Measurements from ENCODE around the gene GAL3ST1. TPM values are rescaled to one million over a fixed set of nuclear protein-coding genes. Genes with fewer than 3 reads are reported as not detected.

Gene GAL3ST1
- polyA plus RNA-seq, 1 donor (not counting 4 experiments of a cell fraction or from before 2014, with no cell fraction given) = not detected

DNA sequence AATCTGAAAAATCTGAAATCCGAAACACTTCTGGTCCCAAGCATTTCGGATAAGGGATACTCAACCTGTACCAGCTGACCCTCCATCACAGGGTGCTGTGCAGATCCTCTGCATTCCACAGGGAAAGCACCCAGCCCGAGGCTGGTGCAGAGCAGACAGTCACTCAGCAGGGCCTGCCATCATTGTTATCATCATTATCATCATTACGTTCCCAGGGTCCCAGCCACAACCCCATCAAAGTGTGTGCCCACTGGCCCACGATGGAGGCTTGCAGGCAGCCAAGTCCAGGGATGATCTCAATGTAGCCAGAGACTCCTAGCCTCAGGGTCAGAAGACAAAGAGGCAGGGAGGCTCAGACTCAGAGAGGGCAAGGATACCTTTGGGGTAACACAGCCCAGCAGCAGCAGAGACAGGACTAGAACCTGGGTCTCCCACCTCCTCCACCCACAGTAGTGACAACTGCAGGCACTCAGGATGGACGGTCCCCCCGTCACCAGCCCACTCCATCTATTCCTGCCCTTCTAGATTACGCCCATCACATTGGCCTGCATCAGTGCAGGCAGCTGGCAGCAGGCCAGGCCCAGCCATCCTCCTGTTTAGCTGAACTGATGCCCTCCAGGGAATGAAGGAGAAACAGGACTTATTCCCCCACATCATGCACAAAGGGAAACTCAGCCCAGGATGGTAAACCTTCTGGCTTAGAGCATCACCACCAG, 10.3 kb downstream of the GAL3ST1 start:
- FAIRE-seq = no peak

DNA sequence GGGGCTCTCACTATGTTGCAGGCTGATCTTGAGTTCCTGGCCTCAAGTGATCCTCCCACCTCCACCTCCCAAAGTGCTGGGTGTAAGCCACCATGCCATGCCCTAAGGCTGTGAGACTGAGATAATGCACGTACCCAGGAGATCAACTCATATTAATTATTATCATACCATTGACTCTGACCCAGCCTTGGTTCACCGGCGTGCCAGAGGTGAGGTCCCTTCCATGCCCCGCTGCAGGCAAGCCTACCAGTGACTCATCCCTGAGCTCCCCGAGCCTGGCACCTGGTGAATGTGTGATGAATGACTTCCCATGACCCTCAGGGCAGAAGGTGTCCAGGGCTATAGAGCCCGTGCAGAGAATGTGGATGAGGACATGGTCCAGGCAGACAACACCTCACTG, 12.1 kb downstream of the GAL3ST1 start:
- peak; percentile 13 for FAIRE-seq
- no peaks in the 10 kb centered on the region for H3K79me2 ChIP-seq (ENCODE audit: control insufficient read depth, insufficient read depth, low read length)
- no peaks in the 10 kb centered on the region for H3K9me3 ChIP-seq (ENCODE audit: control insufficient read depth, low read depth, low read length)
- no peak overlapping the region for H3K27ac ChIP-seq (ENCODE audit: control insufficient read depth, insufficient read depth, low read length)
- H2AFZ ChIP-seq (ENCODE audit: control insufficient read depth, low read length) = no peak overlapping the region
- H3K4me2 ChIP-seq (ENCODE audit: control insufficient read depth, extremely low read depth, insufficient read depth, low read depth, low read length) = no peak overlapping the region
- H3K4me1 ChIP-seq (ENCODE audit: control insufficient read depth, extremely low read depth, insufficient read depth, low read length) = peaks cover 6% of the 10 kb centered on the region
- no peaks in the 10 kb centered on the region for H3K9me1 ChIP-seq (ENCODE audit: control insufficient read depth, extremely low read depth, insufficient read depth, low read length)
- H3K9ac ChIP-seq (ENCODE audit: control insufficient read depth, extremely low read depth, insufficient read depth, low read length) = no peak overlapping the region
- peak; percentile 38 for DNase-seq (ENCODE audit: low read depth, low spot score)
- H3K4me3 ChIP-seq (ENCODE audit: control insufficient read depth in 2 of 3, extremely low read depth in 1 of 3, insufficient read depth in 2 of 3, low read depth in 1 of 3, low read length in 3 of 3) = no peak overlapping the region
- TF ChIP-seq, protein P1, sequence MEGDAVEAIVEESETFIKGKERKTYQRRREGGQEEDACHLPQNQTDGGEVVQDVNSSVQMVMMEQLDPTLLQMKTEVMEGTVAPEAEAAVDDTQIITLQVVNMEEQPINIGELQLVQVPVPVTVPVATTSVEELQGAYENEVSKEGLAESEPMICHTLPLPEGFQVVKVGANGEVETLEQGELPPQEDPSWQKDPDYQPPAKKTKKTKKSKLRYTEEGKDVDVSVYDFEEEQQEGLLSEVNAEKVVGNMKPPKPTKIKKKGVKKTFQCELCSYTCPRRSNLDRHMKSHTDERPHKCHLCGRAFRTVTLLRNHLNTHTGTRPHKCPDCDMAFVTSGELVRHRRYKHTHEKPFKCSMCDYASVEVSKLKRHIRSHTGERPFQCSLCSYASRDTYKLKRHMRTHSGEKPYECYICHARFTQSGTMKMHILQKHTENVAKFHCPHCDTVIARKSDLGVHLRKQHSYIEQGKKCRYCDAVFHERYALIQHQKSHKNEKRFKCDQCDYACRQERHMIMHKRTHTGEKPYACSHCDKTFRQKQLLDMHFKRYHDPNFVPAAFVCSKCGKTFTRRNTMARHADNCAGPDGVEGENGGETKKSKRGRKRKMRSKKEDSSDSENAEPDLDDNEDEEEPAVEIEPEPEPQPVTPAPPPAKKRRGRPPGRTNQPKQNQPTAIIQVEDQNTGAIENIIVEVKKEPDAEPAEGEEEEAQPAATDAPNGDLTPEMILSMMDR (optimal IDR thresholded peaks at IDR 0.05 in 1 of 3, IDR thresholded peaks at IDR 0.05 in 1 of 3, conservative IDR thresholded peaks at IDR 0.05 in 1 of 3; ENCODE audit: extremely low read depth in 1 of 3, insufficient read depth in 2 of 3, low read length in 3 of 3) = no peak
- no peak for TF ChIP-seq EZH2 (IDR thresholded peaks at IDR 0.05; ENCODE audit: low read length)
- no peaks in the 10 kb centered on the region for H3K36me3 ChIP-seq (ENCODE audit: control insufficient read depth in 2 of 2, extremely low read depth in 1 of 2, insufficient read depth in 2 of 2, low read length in 2 of 2)
- dilution Hi-C loops (cut with MboI; ENCODE audit: extremely low pct_ligation_motif_present, low sequenced_read_pairs) = no loop called here
- no peaks in the 10 kb centered on the region for H4K20me1 ChIP-seq (ENCODE audit: control insufficient read depth, extremely low read depth, insufficient read depth, low read length)
- H3K27me3 ChIP-seq (ENCODE audit: control insufficient read depth, extremely low read depth, insufficient read depth, low read length) = peaks cover 15% of the 10 kb centered on the region

More for the DNA sequence above, 10.3 kb downstream of the GAL3ST1 start:
- dilution Hi-C loops (cut with MboI; ENCODE audit: extremely low pct_ligation_motif_present, low sequenced_read_pairs) = no loop called here
- no peak overlapping the region for H3K4me2 ChIP-seq (ENCODE audit: control insufficient read depth, extremely low read depth, insufficient read depth, low read depth, low read length)
- no peak for TF ChIP-seq EZH2 (IDR thresholded peaks at IDR 0.05; ENCODE audit: low read length)
- TF ChIP-seq, protein P1 (optimal IDR thresholded peaks at IDR 0.05 in 1 of 3, IDR thresholded peaks at IDR 0.05 in 1 of 3, conservative IDR thresholded peaks at IDR 0.05 in 1 of 3; ENCODE audit: extremely low read depth in 1 of 3, insufficient read depth in 2 of 3, low read length in 3 of 3) = no peak
- no peaks in the 10 kb centered on the region for H3K79me2 ChIP-seq (ENCODE audit: control insufficient read depth, insufficient read depth, low read length)
- H3K9me3 ChIP-seq (ENCODE audit: control insufficient read depth, low read depth, low read length) = no peaks in the 10 kb centered on the region
- no peaks in the 10 kb centered on the region for H3K9me1 ChIP-seq (ENCODE audit: control insufficient read depth, extremely low read depth, insufficient read depth, low read length)
- H3K36me3 ChIP-seq (ENCODE audit: control insufficient read depth in 2 of 2, extremely low read depth in 1 of 2, insufficient read depth in 2 of 2, low read length in 2 of 2) = no peaks in the 10 kb centered on the region
- H4K20me1 ChIP-seq (ENCODE audit: control insufficient read depth, extremely low read depth, insufficient read depth, low read length) = no peaks in the 10 kb centered on the region
- no peak overlapping the region for H3K4me3 ChIP-seq (ENCODE audit: control insufficient read depth in 2 of 3, extremely low read depth in 1 of 3, insufficient read depth in 2 of 3, low read depth in 1 of 3, low read length in 3 of 3)
- H3K4me1 ChIP-seq (ENCODE audit: control insufficient read depth, extremely low read depth, insufficient read depth, low read length) = peaks cover 6% of the 10 kb centered on the region
- H3K27ac ChIP-seq (ENCODE audit: control insufficient read depth, insufficient read depth, low read length) = no peak overlapping the region
- H3K9ac ChIP-seq (ENCODE audit: control insufficient read depth, extremely low read depth, insufficient read depth, low read length) = no peak overlapping the region
- peaks cover 19% of the 10 kb centered on the region for H3K27me3 ChIP-seq (ENCODE audit: control insufficient read depth, extremely low read depth, insufficient read depth, low read length)
- DNase-seq (ENCODE audit: low read depth, low spot score) = no peak
- H2AFZ ChIP-seq (ENCODE audit: control insufficient read depth, low read length) = no peak overlapping the region

All from keratinocyte (primary cell).